Retina (tissue), 1 donor: Measurements from ENCODE around the gene NXPH1.

ENCODE experiments used
- DNase-seq: peaks from one replicate; pipeline ENCODE4 v3.0.0-alpha.2; 2016

The NXPH1 gene

GRCh38 chr7:8433477-8434289 lies at the start of gene NXPH1:
TSS of gene NXPH1 (plus strand) at chr7:8433609.
- peak; percentile 80 for DNase-seq

DNA sequence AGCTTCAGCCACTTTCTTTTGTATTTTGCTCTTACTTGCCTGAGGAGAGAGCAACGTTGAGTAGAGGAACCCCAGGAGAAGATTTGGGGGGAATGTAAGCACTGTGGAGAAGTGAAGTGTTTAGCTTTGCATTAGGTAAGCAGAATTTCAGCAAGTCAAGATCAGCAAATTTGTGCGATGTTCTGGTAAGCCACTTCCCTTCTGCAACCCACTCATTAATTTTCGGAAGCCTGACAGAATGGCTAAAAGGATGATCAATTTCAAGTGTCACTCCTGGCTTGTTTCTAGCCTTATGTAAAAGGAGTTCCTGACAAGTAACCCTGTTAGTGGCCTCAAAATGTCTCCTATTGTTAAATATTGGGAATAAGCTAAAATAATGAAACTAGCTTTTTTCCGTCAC lies 48.5 kb upstream of the NXPH1 start:
- DNase-seq = no peak

- peak; percentile 30 for DNase-seq
These were observed 46.4 kb upstream of the NXPH1 start for GRCh38 chr7:8386926-8387550.

DNA sequence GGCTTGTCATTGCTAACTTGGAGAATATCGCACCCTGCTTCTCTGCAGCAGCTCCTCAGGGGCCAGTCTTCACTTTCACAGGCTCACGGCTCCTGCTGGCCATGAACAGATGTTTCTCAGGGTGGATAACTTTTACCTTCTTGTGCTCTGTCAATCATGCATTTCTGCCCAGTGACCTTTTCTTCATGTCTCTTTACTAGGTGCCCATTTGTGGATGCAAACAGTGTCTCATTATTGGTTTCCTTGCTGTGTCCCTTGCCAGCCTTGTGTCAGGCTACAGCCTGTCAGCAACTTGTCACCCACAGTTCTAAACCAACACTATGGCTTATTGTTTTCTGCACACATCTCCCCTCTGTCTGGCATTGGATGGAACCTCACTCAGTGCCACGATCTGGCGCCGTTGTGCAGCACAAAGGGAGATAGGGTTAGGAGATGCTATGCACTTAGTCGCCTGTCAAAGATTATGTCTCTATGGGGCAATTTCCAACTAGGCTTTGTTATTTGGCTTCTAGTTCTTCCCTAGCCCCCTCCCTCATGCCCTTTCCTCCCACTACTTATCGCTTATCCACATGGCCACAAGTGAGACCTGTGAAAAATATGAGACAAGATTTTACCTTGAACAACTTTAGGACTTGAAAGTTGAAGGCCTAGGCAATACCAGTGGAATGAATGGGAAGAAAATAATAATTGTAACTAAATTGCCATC lies 45.7 kb upstream of the NXPH1 start:
- peak; percentile 51 for DNase-seq

DNA sequence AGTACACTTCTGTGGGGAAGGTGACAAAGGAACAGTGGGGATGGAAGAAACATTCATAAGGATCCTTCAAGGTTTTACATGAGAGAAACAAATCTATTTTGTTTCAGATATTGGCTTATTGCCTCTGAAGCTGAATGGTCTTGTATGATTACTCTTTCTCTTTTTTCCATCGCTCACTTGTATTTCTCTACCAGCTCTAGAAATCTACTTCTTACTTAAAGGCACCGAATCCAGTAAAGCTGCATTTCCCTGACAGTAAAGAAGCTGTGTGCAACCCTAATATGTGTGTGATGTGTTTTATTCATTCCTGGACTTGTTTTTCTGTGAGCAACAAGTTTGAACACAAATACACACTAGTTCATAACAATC lies 45.2 kb upstream of the NXPH1 start:
- DNase-seq = no peak

DNA sequence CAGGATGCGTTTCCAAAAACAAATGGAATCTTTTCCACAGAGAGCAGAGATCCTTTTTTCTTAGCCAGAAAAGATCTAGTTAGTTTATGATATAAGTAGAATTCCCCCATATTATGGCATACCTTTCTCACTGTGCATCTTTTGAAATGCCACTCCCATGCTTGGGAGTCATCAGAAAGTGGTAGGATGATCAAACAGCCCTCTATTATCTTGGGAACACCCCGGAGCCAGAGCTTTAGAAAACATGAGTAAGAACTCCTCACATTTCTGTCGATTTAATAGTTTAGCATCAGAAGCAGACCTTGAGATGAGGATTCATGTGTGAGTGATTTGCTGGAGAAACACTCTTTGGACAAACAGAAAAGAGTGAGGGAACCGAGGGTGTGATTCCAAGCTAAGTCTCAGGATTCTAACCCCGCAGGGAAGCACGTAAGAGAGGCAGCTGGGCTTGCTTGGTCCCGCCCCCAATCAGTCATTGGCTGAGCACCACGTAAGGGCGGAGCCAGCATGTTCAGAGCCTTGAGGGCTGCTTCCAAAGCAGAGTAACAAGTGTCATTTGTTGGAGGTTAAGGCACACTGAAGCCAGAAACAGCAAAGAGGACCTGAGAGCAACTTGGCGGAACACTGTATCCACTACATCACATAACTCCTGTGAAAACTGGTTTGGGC lies 43.7 kb upstream of the NXPH1 start:
- DNase-seq = no peak

- no peak for DNase-seq
These were observed 43.2 kb upstream of the NXPH1 start for GRCh38 chr7:8390262-8390626.

DNA sequence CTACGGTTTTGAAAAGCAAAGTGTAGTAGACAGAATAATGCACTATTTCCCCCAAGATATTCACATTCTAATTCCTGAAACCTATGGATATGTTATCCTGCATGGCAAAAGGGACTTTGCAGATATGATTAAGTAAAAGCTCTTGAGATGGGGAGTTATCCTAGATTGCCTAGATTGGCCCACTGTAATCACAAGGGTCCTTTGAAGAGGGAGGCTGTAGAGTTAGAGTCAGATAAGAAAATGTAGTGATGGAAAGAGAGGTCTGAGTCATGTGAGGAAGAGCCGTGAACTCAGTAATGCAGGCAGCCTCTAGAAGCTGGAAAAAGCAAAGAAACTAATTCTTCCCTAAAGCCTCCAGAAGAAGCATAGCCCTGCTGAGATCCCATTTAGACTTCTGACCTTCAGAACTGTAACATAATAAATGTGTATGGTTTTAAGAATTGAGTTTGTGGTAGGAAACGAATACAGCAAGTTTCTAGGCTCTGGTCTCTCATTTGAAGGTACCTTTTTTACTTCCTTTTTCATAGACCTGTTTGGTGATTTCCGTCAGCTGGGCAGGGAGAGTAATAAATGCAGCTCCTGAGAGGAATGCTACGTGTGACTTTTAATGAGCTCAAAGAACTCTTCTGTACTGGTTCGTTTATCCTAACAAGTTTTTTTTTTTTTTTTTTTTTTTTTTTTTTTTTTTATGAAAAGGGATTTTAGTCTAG lies 41.9 kb upstream of the NXPH1 start:
- no peak for DNase-seq

- no peak for DNase-seq
These were observed 37.1 kb upstream of the NXPH1 start for GRCh38 chr7:8396294-8396693.

DNA sequence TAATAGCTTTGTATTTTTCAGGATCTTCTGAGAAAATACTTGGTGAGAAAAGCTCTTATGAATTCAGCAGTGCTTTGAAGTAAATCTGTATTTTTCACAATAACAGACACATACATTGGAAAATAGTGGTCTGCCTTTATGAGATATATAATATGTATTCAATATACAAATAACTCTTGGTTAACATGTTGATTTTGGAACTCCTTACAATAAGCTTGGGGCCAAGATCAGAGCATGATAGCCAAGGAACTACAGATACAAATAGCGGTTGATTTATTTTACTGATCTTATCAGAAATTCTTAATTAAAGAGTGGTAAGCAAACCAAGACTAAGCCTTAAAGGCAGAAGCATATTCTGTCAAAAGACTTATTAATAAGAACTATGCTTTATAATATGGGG lies 24.5 kb upstream of the NXPH1 start:
- DNase-seq = no peak

- DNase-seq = no peak
These were observed 22.3 kb upstream of the NXPH1 start for GRCh38 chr7:8411103-8411502.

GRCh38 chr7:8413600-8413999 lies 19.8 kb upstream of the NXPH1 start:
- DNase-seq = no peak

GRCh38 chr7:8418629-8419245 lies 14.7 kb upstream of the NXPH1 start:
- peak; percentile 46 for DNase-seq

DNA sequence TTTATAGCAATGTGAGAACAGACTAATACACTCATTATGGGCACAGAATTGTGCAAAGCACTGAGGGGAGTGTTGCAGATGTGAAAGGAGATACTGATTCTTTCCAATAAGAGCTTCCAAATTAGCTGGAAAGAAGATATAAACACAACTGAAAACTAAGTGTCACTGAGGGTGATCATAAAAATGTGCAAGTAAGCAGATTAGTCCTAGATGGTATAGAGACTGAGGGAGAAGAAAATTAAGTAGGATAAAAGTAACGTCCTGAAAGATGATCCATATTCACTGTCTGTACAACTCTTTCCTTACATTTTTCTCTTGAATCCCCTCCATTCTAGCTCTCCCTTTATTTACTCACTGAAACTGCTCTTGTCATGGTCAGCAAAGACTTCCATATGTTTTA lies 11.2 kb upstream of the NXPH1 start:
- no peak for DNase-seq

DNA sequence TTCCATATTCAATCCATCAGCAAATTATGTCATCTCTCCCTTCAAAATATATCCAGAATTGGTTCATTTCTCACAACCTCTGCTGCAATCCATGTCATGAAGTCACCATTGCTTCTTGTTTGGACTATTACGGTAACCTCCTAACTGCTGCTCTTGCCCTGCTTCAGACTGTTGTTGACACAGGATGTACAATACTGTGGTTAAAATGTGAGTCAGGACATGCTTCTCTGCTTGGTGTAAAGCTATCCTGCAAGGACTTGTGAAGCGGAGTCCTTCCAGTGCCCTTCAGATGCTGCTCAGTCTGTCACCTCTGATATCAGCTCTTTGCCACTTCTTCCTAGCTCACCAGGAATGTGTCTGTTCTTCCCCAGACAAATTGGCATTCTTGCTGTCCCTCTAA lies 10.4 kb upstream of the NXPH1 start:
- no peak for DNase-seq

GRCh38 chr7:8425223-8425622 lies 8.2 kb upstream of the NXPH1 start:
- DNase-seq = no peak

- no peak for DNase-seq
These were observed 2.8 kb upstream of the NXPH1 start for GRCh38 chr7:8430643-8431042.

GRCh38 chr7:8434290-8435002 lies 1.0 kb downstream of the NXPH1 start:
- peak; percentile 66 for DNase-seq

DNA sequence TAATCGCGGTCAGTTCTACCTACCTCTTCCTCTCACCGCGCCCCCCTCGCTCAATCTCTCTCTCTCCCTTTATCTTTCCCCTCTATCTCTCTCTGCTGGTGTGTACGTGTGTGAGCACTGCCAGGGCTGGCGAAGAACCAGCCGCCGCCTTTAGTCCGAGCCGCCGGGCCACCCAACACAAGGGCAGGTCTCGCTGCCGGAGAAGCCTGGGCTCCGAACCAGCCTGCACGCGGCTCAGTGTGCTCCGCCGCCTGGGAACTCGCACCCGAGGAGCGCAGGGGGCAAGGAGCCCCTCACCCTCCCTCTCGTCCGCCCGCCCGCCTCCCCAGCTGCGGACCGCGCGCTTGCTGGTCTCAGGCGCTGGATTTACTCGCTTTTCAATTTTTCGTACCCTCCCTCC lies 1.7 kb downstream of the NXPH1 start:
- DNase-seq = peak; percentile 61

DNA sequence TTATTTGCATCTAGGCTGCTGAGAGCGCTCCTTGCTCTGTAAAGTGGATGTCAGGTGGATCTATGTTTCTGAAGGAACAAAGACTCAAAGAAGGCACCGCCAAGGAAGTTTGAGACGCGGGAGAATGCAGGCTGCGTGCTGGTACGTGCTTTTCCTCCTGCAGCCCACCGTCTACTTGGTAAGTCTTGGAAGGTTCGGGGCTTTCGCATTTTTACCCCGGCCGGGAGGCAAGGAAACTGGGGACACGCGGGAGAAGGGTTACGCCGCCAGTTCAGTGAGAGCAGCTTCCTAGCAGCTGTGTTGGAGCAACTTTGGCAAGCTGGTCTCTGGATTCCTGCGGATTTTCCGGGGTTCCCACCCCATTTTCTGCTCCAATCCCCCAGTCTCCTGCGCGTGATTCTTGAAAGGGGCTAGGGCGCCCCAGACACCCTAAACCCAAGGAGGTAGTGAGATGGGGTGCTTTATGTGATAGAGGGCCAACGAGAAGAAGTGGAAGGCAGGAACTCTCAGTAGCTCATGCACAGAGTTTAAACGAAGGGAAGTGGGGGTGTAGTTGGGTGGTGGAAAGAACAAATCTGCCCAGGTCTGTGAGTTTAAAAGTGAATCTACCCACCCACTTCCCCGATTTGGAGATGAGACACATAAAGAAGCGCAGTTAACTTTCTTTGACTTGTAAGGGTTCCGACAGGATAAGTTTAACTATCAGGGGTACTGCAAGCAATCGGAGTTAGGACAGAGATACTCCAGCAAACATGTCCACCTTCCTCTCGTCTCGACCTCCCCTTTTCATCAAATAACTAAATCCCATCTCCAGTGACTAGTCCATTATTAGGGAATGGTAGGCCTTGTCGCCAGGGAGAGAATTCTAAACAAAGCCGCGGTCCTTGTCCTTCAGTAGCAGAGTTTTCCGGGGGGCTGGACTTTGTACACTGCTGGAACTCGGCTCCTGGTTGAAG lies 2.5 kb downstream of the NXPH1 start:
- DNase-seq = peak; percentile 25

GRCh38 chr7:8436965-8437364 lies 3.6 kb downstream of the NXPH1 start:
- DNase-seq = peak; percentile 85
